Measurements from ENCODE around the gene ILDR1.

GRCh38 chr3:122025296-122025695, 3.2 kb upstream of the ILDR1 start:
- TF ChIP-seq POLR2A (IDR thresholded peaks at IDR 0.05), result no peak
- no peak for TF ChIP-seq CTCF (IDR thresholded peaks at IDR 0.05)

Measured in suprapubic skin (tissue), 3 donors.